Psoas muscle (tissue), 8 donors: ENCODE results near the gene AOPEP. TPM values are rescaled to one million over a fixed set of nuclear protein-coding genes. Genes with fewer than 3 reads are reported as not detected.

Source experiments
- ATAC-seq, 4 donors: fragments of 200-7000 bp; cut with Tn5 transposase; one replicate each; pipeline ENCODE4 v1.9.1; 2020; ENCODE audit warnings: moderate library complexity in 3 of 4, mild to moderate bottlenecking in 2 of 4
- DNase-seq, 2 donors: peaks; one replicate each; pipeline ENCODE4 v3.0.0-alpha.2; 2020
- H3K27ac ChIP-seq: fragments of 200-600 bp; one replicate; pipeline ENCODE4 v1.8.0; 2022
- H3K27me3 ChIP-seq, 3 donors: fragments of 200-600 bp in 1 of 3; one replicate each; pipeline versions ENCODE4 v1.6.1 to v1.8.0; 2013 to 2022; ENCODE audit warnings: low read length in 2 of 3, mild to moderate bottlenecking in 2 of 3, moderate library complexity in 1 of 3; ENCODE audit not compliant: insufficient read depth in 3 of 3
- H3K36me3 ChIP-seq, 2 donors: fragments of 200-600 bp in 1 of 2; one replicate each; pipeline versions ENCODE4 v1.6.1 to v1.8.0; 2013 to 2022; ENCODE audit warnings: low read depth in 1 of 2, mild to moderate bottlenecking in 1 of 2, moderate library complexity in 1 of 2; ENCODE audit not compliant: insufficient read depth in 1 of 2
- H3K4me1 ChIP-seq: fragments of 200-600 bp; one replicate; pipeline ENCODE4 v1.8.0; 2022
- H3K4me3 ChIP-seq: fragments of 200-600 bp; one replicate; pipeline ENCODE4 v1.8.0; 2022; ENCODE audit warnings: mild to moderate bottlenecking
- H3K9me3 ChIP-seq: fragments of 200-600 bp; one replicate; pipeline ENCODE4 v1.8.0; 2022
- WGBS, 3 donors: extraction: QIAGEN DNeasy Blood & Tissue Kit; methylation state at CpG; one replicate each; pipeline versions ENCODE4 v1.1.6 to v1.1.7; 2013; 5-methylcytosine and 5-hydroxymethylcytosine counted together
- intact Hi-C, 2 donors: fragments of 100-400 bp; cut with DNase I; formaldehyde crosslinking; loops; one replicate each; pipeline versions ENCODE4 v1.11.0 to v1.14.2; 2022
- polyA plus RNA-seq, 3 donors: library from polyadenylated mRNA; stranded (reverse); fragments of 200-250 nt; gene quantifications; one replicate each; pipeline ENCODE4 v1.2.3, GENCODE V29; 2013
- total RNA-seq, 4 donors: library from RNA; stranded (reverse); fragmentation: NEBNext Ultra II Directional in 2 of 4; extraction: Animal tissue kit (Norgen Biotek cat#: 25700) in 2 of 4; gene quantifications; one replicate each; pipeline versions ENCODE4 v1.2.1 to v1.2.4, GENCODE V29; 2021 to 2023
- TF ChIP-seq, protein P1 (sequence below): fragments of 200-600 bp; IDR thresholded peaks from one replicate; pipeline ENCODE4 v1.8.0; 2022; ENCODE audit warnings: antibody characterized with exemption
- donor health status: healthy with polysubstance abuse.
- donor health status: DM: no; HTN: no; CAD: no; lungs with moderate emphysema.
- donor health status: Bipolar disorder and iron deficiency.
- donor health status: healthy.
- donor health status: DM: yes; HTN: yes; CAD: no.
- donor health status: DM: no; HTN: no; CAD: no.
- donor health status: DM: no; HTN: no; CAD: no.
- donor health status: DM: yes; HTN: yes; CAD: no.

The AOPEP gene
- total and polyA plus RNA-seq, 7 donors, result 46.4 to 96.9 (median 78.6) TPM

DNA sequence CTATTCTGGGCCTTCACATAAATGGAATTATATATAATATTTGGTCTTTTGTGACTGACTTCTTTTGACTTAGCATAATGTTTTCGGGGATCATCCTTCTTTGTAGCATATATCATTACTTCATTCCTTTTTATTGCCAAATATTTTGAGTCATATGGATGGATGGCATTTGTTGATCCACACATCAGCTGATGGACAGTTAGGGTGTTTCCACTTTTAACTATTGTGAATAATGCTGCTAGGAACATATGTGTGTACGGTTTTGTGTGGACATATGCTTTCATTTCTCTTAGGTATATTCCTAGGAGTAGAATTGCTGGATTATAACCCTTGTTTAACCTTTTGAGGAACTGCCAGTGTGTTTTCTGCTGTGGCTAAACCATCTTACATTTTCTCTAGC, 341.4 kb downstream of the AOPEP start:
- Histone ChIP-seq H3K4me1 (peaks cover 97% of the 10 kb centered on the region), H3K27ac (peak overlapping the region; percentile 93), H3K9me3 (no peaks in the 10 kb centered on the region), H3K36me3 (peaks cover 0 to 25% of the 10 kb centered on the region in 2 donors), H3K27me3 (no peaks in the 10 kb centered on the region), H3K4me3 (no peak overlapping the region)
- TF ChIP-seq, protein P1, sequence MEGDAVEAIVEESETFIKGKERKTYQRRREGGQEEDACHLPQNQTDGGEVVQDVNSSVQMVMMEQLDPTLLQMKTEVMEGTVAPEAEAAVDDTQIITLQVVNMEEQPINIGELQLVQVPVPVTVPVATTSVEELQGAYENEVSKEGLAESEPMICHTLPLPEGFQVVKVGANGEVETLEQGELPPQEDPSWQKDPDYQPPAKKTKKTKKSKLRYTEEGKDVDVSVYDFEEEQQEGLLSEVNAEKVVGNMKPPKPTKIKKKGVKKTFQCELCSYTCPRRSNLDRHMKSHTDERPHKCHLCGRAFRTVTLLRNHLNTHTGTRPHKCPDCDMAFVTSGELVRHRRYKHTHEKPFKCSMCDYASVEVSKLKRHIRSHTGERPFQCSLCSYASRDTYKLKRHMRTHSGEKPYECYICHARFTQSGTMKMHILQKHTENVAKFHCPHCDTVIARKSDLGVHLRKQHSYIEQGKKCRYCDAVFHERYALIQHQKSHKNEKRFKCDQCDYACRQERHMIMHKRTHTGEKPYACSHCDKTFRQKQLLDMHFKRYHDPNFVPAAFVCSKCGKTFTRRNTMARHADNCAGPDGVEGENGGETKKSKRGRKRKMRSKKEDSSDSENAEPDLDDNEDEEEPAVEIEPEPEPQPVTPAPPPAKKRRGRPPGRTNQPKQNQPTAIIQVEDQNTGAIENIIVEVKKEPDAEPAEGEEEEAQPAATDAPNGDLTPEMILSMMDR, result no peak
- 28 to 31% (median 30%) methylated on average over 2 of the region's 2 CpGs for WGBS, 3 donors
- ATAC-seq (peak in 1 of 4 donors; percentile 21), DNase-seq (no peak)
- intact Hi-C loops, result no loop called here

DNA sequence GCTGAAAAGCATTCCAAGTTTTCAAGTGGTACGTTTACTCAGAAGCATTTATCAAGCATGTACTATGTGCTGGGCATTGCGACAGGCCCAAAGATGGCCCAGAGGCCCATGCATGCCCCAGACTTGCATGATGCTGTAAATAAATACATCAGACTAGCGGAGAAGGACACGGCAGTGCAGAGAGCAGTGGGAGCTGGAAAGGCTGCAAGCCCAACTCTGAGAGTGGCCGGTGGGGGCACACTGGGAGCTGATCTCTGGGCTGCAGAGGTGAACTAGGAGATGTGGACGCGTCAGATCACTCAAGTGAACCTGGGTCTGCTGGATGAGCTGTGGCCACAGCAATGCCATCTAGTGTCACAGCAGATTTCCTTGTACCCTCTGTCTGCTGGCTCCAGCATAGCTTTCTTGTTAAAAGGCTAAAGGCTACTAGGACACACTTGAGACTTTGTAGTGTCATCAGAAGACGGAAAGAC, 344.1 kb downstream of the AOPEP start:
- intact Hi-C loops, result no loop called here
- WGBS, 3 donors, result 18 to 32% (median 24%) methylated on average over 8 of the region's 8 CpGs
- no peaks in the 10 kb centered on the region for H3K27me3 ChIP-seq
- H3K4me3 ChIP-seq, result no peak overlapping the region
- peaks cover 0 to 7% of the 10 kb centered on the region in 2 donors for H3K36me3 ChIP-seq
- peak overlapping the region; percentile 93 for H3K27ac ChIP-seq
- ATAC-seq, result peak; percentile 26 to 69 (median 44)
- no peaks in the 10 kb centered on the region for H3K9me3 ChIP-seq
- peaks cover 91% of the 10 kb centered on the region for H3K4me1 ChIP-seq
- TF ChIP-seq, protein P1, result no peak
- peak in 1 of 2 donors; percentile 58 for DNase-seq

DNA sequence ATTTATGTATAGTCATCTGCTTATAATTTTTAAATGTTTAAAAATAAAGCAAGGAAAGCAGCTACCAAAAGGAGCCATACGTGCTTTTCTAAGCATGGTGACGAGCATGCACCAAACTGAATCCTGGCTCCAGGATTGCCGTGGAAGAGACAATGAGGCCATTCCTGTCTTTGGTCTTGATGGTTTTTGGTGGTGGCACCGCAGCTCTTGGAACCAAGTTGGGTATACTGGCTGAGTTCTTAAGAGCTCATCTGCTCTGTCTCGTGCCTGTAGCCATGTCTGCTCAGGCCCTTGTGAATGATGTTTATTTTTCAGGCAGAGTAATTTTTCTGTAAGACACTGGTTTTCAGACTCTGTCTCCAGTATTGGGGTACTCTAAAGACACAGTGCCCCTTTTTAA, 345.0 kb downstream of the AOPEP start:
- H3K27ac ChIP-seq, result peak overlapping the region; percentile 93
- H3K36me3 ChIP-seq, result peaks cover 0 to 7% of the 10 kb centered on the region in 2 donors
- peaks cover 90% of the 10 kb centered on the region for H3K4me1 ChIP-seq
- WGBS, 3 donors, result 44 to 63% (median 45%) methylated on average over 5 of the region's 5 CpGs
- TF ChIP-seq, protein P1, result no peak
- H3K4me3 ChIP-seq, result no peak overlapping the region
- H3K27me3 ChIP-seq, result no peaks in the 10 kb centered on the region
- no peak for DNase-seq
- no peaks in the 10 kb centered on the region for H3K9me3 ChIP-seq
- intact Hi-C loops, result no loop called here
- no peak for ATAC-seq

DNA sequence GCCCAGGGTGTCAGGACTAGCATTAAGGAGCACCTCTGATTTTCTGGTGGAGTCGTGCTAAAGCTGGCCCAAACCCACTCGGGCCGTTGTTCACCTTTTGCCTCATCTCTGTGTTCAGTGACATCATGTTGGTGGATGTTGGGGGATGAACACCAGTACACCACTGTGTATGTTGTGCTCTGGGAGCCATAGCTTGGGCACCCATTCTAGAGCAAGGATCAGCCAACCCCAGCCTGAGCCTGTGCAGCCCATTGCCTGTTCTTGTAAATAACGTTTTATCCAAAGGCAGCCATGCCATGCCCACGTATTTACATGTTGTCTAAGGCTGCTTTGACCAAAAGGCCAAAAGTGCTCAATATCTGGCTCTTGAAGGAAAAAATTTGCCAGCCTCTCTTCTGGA, 345.4 kb downstream of the AOPEP start:
- H3K4me1 ChIP-seq, result peaks cover 90% of the 10 kb centered on the region
- intact Hi-C loops, result loop anchor here in 1 of 2 donors (2.0 kb wide), 1 partner anchor 41 kb away; no protein-coding TSS in a partner anchor
- no peaks in the 10 kb centered on the region for H3K9me3 ChIP-seq
- DNase-seq (no peak), ATAC-seq (no peak)
- no peaks in the 10 kb centered on the region for H3K27me3 ChIP-seq
- 55 to 76% (median 67%) methylated on average over 5 of the region's 5 CpGs for WGBS, 3 donors
- TF ChIP-seq, protein P1, result no peak
- H3K36me3 ChIP-seq, result peaks cover 0 to 3% of the 10 kb centered on the region in 2 donors
- H3K4me3 ChIP-seq, result no peak overlapping the region
- H3K27ac ChIP-seq, result peak overlapping the region; percentile 93

DNA sequence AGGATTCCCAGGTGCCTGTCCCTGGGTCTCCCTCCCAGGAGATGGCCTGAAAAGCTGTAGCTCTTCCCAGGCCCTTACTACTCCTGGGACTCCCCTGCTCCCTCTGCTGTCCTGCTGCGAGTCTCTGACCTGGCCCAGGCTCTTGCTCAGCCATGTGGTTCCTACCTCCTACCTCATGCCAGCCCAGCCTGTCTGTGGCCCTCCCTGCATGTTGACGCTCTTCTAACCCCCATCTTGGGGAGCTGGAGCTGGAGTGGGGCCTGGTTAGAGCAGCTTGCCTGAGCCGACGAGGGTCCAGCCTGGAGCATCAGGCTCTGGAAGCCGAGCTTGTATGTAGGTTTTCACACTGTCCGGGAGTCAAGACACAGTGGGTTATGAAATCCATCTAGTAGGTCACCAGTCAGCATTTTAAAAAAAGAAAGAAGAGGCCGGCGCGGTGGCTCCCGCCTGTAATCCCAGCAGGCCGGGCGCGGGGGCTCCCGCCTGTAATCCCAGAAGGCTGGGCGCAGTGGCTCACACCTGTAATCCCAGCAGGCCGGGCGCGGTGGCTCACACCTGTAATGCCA, 346.6 kb downstream of the AOPEP start:
- WGBS, 3 donors, result 52 to 79% (median 62%) methylated on average over 15 to 18 of the region's 18 CpGs
- Histone ChIP-seq H3K27ac (peak overlapping the region; percentile 93), H3K4me3 (no peak overlapping the region), H3K4me1 (peaks cover 90% of the 10 kb centered on the region), H3K9me3 (no peaks in the 10 kb centered on the region), H3K36me3 (no peaks in the 10 kb centered on the region), H3K27me3 (no peaks in the 10 kb centered on the region)
- peak; percentile 56 to 70 (median 64) for ATAC-seq
- intact Hi-C loops, result loop anchor here in 1 of 2 donors (2.0 kb wide), 1 partner anchor 42 kb away; no protein-coding TSS in a partner anchor
- TF ChIP-seq, protein P1, result peak; percentile 28
- peak in 1 of 2 donors; percentile 67 for DNase-seq
